CD4-positive, alpha-beta T cell treated with Interferon alpha-2 for 1 hour (primary cell): ENCODE results near the gene AACS.

Source experiments
- DNase-seq, 2 donors: peaks; one replicate each; pipeline ENCODE4 v3.0.0-alpha.2; 2020 to 2022

Gene AACS

DNA sequence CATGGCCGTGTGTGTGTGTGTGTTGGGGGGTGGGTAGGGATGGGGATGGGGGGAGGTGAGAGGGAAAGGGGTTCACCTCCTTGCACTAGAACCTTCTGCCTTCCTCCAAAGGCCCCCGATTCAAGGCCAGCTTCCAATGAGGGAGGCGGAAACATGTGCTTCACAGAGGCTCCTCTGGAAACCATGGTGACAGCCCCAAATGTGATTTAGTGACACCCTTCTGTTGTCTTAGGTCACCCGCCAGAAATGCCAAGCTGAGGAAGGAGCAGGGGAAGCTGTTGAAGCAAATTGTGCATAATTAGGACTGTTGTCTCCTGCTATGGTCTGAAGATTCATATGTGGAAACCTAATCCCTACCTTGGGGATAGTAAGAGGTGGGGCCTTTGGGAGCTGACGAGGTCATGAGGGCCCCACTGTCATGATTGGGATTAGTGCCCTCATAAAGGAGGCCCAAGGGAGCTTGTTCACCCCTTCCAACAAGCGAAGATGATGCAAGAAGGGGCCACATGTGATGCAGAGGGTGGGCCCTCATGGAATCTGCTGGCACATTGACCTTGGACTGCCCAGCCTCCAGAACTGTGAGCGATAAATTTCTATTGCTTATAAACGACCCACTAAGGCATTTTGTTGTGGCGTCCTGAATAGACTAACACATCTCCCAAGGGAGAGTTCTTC is 95.2 kb downstream of the AACS start:
- no peak for DNase-seq

DNA sequence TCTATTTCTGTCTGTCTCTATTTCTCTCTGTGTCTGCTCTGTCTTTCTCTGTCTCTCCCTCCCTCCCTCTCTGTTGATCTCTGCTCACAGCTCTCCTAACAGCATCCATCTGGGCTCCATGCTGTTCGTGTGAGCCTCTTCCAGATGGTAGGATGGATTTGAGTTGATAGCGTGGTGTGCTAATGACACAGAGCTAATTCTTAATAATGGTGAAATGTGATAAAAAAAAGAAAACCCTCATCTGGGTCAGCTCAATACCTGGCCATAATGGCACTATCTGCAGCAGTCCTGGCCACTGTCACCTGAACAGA is 96.4 kb downstream of the AACS start:
- DNase-seq = no peak

DNA sequence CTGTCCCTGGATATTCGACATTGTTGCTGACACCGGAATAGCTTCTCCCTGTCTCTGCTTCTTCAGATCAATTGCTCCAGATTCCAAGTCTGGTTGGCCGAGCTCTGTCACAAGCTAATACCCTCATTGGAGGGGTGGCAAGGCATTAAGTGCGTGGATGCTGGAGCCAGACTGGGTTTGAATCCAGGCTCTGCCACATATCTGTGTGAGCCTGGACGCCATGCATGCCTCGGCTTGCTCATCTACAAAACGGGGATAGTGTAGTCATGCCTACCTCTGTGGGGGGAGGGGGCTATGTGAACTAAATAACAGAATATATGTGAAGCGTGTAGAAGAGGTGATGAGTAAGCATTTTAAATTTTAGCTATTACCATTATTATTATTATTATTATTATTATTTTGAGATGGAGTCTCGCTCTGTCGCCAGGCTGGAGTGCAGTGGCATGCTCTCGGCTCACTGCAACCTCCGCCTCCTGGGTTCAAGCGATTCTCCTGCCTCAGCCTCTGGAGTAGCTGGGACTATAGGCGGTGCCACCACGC is 97.3 kb downstream of the AACS start:
- no peak for DNase-seq

DNA sequence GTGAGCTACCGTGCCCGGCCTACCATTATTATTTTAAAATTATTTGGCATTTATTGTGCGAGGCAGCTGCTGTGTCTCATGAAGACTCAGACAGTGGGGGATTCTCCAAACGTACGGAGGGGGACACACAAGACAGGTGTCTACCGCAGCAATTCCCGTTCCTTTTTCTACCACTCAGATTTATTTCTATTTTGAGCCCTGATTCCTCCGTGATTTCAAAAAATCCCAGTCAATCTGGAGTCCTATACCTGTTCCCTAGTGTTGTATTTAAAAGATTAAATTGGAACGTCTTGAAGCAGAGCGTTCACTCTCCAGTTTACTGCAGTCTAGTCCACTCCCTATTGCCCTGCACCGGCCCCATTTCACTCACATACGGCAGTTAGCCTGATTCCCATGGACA is 97.9 kb downstream of the AACS start:
- DNase-seq = no peak

DNA sequence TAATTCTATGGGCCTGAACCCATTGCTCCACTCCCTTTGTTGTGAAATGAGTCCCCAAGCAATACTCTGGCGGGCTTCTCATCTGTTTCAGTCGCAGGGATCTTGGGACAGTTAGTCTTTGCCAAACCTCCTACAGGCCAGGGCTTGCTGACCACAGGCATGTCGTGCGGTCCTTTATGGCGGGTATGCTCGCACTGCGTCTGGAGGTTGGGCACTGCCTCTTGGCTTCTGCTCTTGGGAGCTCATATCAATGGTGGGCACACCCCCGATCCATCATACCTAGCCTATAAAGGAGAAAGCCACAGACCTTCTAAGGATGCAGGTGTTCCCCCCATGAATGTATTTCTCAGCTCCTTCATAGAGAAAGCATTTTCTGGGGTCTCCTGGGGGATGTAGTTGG is 99.3 kb downstream of the AACS start:
- DNase-seq = no peak

DNA sequence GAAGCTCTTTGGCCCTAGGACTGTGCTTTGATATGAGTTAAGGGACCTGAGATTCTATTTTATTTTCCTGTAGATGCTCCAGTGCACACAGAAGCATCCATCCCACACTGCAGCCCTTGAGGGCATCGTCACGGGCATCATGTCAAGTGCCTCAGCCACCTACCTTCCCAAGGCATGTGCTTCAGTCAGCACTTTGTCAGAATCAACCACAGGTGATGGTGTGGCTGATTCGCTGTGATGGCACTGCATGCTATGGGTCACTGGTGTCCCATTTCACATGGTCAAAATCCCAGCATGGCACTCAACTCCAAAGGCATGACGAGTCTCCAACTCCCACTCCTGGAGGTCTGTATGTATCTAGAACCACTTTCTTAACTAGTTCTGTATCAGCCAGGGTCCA is 100.8 kb downstream of the AACS start:
- no peak for DNase-seq

DNA sequence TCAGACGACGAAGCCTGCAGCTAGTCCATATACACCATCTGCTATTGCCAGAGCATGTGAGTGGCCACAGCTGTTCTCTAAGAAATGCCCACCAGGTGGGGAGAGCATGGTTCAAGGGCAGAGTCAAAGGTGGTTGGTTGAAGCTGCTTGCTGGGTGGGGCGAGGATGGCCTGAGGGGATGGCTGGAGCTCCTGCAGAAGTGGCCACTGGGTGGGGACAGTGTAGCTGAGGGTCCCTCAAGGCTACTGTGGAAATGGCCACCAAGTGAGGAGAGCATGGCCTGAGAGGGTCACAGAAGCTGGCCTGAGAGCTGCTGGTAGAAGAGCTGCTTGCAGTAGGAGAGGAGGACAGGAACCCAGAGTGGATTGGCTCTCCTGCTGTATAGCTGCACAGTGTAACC is 102.4 kb downstream of the AACS start:
- DNase-seq = no peak

DNA sequence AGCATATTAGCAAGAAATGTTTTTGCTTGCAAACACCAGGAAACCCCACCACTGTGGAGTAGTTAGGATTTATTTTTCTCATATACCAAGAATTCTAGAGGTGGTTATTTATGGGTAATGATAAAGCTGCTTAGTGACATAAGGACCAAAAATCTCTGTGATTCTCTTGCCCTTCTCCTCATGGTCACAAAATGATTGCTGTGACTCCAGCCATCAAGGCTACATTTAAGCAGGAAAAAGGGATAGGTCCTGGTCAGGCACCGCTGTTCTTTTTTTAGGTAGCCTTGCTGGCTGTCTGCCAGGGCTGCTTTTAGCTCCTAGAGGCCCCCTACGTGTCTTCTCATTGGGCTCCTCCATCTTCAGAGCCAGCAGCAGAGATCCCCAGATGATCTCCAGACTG is 104.2 kb downstream of the AACS start:
- DNase-seq = no peak

DNA sequence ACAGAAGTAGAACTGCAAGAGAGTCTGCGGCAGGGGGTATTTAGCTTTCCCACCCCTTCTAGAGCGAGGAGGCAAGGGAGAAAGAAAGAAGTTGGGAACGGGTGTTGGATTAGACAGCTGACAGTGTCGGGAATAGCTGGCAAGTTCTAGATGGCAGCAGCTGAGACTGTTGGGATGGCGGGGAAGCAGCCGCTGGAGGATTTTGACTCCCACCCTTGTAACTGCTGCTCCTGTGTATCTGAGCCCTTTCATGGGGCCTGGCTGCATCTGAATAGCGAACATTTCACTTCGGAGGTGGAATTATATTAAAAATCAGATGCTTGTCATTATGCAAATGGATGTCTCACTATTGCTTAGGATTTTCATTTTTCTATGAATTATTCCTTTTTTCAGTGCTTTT is 104.6 kb downstream of the AACS start:
- no peak for DNase-seq

DNA sequence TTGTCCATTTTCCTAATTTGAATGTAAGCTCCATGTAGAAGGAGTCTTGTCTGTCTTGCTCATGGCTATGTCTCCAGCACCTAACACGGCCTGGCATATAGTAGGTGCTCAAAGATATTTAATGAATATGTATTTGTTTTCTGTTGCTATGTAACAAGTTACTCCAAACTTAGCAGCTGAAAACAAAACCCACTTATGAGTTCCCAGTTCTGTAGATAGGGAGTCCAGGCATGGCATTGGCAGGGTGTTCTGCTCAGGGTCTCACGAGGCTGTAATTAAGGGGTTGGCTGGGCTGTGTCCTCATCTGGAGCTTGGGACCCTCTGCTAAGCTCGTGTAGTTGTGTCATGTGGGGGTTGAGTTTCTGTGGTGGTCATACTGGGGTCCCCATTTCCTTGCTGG is 106.0 kb downstream of the AACS start:
- DNase-seq = no peak

DNA sequence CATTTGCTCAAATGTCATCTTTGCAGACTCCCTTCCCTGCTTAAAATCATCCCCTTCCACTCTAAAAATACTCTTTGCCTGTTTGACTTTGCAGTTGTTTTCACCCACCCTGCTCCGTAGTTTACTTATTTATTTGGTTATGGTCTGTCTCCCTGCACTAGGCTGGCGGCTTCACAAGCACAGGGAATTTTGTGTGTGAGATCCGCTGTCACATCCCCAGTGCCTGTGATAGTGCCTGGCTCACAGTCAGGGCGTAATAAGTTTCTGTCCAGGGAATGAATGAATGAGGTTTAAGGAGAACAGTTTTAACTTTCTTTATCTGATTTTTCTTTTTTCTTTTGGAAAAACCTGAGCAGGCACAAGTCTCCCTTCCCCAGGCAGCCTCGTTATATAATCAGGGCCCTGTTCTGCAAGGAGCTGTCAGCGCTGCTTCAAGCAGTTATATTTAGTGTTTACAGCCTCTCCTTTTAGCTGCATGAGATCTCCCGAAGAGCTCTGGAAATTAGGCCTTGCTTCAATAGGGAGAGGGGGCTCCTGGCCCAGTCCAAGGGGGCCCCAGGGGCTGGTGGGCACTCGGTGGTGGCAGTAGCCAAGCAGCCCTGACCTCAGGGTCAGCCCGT is 107.1 kb downstream of the AACS start:
- no peak for DNase-seq

DNA sequence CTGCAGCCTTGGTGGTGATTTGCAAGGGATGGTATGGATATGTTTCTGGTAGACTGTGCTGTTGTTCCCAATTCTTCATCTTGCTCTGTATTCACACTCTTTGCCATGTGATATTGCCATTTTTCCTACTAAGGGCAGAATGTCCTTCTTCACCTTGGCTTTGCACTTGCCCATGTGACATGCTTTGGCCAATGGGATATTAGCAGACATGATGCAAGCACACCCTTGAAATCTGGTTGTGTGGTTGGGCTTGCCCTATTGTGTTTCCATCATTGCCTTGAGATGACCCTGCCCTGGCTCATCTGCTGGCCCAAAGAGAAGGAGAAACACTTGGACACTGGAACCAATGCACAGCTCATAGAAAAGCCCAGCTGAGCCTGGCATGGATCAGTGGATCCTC is 110.3 kb downstream of the AACS start:
- DNase-seq = no peak

DNA sequence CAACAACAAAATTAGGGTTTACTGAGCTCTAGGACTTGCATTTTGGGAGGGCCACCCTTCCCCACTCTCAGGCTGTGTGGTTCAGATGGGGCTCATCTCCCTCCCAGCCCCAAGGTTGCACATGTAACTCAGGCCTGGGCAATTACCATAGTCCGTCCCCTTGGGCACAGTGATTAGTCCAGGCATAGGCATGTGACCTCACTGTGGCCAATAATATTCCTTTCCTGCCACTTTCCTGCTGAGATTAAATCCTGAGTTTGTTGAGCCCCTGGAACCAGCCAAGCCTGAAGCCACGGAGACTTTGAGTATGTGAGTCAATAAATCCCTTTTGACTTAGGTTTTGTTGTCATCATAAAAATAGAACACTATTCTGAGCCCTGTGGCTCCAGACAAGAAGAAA is 113.0 kb downstream of the AACS start:
- DNase-seq = no peak

DNA sequence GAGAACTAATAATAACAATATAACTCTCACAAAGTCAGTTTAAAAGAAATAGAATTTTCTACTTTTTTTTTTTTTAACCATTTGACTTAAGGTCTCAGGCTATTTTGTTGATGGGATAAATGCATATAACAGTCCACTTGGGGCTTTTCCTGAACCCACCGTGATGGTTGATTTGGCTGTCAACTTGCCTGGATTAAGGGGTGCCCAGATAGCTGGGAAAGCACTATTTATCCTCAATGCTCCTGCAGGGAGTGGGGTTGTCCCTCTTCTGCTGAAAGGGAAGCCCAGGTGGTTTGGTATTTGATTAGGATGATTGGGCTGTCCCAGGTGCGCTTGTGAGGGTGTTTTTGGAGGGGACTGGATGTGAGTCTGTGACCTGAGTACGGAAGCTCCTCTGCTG is 114.9 kb downstream of the AACS start:
- no peak for DNase-seq

DNA sequence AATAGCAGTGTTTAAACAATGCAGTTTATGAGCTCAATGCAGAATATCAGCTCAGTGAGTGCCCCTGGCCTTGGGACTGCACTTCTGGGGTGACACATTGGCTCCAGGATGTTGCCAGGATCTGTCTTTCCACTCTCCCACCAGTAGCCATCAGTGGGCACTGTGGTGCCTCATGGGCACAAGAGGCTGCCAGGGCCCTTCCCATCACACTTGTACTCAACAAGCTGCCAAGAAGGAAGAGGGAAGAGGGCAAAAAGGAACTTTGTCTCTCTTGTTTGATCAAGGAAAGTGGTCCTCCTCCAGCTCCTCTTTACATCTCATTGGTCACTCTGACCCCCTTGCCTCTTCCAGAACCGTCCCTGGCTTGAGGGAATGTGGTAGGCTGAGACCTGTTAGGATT is 115.9 kb downstream of the AACS start:
- DNase-seq = no peak

DNA sequence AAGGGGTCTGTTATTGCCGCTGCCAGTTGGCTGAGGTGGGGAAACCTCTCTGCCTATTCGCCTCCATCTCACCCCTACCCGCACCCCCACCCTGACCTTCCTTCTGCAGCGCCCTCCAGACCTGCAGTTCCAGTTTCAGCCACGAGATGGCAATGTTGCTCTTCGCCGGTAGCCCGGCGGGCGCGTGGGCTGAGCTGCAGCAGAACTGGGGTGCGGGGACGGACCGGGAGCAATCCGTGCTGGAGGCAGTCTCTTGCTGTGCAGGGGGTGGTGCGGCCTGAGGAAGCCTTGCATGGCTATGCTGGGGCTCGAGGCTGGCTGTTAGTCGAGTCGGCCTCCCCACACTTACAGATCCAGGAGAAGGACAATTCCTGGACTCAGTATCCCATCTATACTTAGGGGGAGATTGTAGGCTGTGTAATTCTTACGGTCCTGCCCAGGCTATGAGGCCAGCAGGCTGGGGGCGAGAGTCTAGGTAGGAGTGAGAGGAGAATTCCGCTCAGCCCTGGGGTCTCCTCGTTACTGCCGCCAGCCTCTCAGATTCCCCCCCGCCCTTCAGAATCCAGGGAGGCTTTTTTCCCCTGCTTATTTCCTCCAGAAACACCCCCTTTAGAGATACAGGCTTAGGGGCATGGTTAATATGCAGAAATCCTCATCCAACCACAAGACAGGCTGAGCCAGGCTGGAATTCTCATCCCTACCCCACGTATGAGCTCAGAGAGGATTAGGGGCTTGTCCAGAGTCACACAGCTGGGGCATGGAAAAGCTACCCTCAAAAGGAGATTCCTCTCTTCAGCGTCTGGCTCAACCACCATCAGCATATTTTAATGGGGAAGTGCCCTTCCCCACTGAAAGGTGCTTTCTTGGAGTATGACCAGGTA is 118.2 kb downstream of the AACS start:
- DNase-seq = peak; percentile 63 to 71

DNA sequence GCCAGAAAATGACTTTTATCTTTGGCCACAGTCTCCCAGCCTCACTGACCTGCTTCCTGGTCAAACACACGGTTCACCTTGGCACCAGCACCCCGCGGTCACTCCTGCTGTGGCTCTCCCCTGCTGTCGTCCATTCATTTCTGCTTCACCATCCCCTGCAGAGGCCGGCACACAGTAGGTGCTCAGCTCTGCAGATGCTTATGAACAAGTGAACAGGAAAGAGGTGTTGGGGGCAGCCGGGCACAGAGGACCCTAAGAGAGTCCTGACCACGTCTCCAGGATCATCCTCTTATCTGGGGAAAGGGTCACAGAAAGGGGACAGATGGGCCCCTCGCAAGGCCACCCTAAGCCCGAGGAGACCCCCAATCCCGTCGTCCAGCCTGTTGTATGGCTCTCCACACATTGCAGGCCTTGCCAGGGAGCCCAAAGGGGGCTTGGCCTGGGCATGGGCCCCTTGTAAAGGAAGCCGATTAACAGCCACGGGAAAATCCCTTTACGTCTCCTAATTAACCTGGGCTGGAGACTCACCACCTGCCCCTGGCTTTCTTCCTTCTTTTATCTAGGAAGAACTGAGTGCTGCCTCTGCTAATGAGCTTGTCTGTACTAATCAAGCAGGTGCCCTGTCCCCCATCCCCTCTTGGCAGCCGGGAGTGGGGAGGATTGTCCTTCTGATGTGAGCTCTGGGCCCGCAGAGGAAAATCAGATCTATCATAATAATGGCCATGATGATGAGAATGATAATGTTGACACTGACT is 119.2 kb downstream of the AACS start:
- DNase-seq = no peak

DNA sequence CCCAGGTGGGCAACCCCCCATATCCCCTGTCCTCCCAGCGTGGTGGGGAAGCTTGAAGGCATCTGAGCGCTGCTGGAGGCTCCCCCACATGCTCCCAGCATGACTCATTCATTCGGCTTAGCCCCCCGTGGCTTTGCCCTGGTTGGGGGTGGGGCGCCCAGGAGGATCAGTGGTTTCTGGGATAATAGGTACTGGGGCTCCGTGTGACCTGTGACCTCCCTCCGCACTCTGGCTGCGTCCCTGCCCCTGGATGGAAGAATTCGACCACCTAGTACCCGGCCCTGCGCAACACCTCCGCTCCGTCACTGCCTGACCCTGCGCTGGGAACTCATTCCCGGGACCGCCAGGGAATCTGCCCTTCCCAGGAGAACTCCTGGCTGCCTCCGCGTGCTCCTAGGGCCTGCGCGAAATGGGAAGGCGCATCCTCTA is 120.1 kb downstream of the AACS start:
- DNase-seq = no peak

DNA sequence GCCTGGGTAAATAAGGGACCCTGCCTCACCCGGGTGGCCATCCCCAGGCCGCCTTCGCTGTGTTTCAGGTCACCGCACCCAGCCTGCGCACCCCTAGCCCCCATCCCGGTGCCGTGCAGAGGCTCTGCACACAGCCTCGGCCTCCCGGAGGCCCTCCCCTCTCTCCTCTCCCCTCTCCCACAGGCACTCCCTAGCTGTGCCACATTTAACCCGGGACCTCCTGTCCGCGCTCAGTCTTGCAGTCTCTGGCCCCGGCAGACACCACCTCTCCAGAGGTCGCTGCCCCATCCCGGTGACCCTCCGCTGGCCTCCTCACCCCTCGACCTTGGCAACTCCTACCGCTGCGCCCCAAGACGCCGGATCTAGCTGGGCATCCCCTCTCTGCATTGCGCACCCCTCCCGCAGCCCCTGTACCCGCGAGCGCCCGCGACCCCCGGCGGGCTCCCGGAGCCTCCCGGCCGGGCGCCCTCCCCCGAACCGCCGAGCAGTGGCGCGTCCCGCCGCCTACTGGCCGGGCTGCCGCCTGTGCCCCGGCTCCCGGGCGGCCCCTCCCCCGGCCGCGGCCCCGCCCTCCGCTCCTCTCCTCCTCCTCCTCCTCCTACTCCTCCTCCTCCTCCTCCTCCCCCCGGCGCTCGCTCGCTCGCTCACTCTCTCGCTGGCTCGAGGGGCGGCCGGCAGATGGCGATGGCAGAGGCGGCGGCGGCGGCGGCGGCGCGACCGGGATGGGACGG is 120.7 kb downstream of the AACS start, which contains the start of gene TMEM132B:
Gene TMEM132B, plus strand, starts transcription at position 647 of the 731 bp plus-strand sequence.
- peak; percentile 31 to 36 for DNase-seq

DNA sequence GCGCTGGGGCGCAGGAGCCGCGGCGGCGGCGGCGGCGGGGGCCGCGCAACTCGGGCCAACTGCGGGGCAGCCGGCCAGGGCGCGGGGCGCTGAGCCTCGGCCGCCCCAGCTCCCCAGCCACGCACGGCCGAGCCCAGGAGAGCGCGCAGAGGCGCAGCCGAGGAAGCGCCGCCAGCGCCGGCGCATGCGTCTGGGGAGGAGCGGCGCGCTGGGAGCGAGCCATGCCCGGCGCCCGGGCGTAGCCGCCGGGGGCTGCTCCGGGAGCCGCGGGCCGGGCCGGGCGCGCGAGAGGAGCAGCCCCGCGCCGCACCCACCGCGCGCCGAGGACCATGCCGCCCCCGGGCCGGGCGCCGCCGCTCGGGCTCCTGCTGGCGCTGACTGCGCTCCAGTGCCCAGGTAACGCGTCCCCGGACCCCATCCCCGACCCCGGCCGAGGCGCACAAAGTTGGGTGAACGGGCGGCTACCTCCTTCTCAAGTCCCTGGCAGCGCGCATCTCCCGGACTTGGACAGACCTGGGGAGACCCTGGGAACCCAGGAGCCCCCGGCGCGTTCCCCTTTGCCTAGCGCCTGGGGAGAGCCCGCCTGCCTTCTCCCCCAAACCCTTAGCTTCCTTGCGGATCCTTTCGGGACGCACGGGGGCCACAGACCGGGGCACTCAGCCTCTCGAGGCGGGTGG is 121.4 kb downstream of the AACS start:
- DNase-seq = no peak

DNA sequence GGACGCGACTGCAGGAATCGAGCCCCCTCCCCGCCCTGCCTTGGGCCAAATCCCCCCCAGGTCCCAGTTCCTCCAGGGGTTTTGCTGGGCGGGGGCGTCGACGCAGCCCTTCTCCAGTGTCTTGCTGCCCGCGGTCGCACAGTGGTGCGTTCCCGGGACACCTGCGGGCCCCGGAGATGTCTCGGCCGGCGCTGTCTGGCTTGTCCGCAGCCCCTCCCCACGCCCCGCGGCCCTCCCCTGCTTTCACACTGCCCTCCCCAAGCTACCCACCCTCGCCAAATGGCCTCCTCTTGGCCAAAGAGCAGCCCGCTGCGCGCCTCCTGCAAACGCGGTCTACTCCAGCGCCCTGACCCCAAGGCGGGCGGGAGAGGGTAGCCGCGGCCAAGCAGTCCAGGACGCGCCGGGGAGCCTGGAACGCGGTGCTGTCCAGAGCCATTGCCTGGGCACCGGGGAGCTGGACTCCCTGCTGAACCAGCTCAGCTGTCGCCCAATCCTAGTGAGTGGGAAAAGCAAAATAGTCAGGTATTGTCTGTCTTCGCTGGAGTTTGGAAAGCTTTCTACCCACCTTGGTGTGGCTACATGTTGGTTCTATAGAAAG is 122.0 kb downstream of the AACS start:
- DNase-seq = no peak
